Measurements from ENCODE around the gene ARHGAP29.
"Not testable (repeated sequence)": the region's sequence is repeated elsewhere in the genome, so short reads cannot be mapped to it uniquely, and the experiment has no call there.

ARHGAP29 gene

GRCh38 chr1:94169126-94169525 lies 68.3 kb downstream of the ARHGAP29 start:
- no peak for DNase-seq

GRCh38 chr1:94165843-94166242 lies 71.5 kb downstream of the ARHGAP29 start:
- no peak for DNase-seq

- DNase-seq, result not testable (repeated sequence)
These were observed 72.5 kb downstream of the ARHGAP29 start for GRCh38 chr1:94164885-94165284.

- not testable (repeated sequence) for DNase-seq
These were observed 73.3 kb downstream of the ARHGAP29 start for GRCh38 chr1:94164121-94164520.

GRCh38 chr1:94163249-94163648 lies 74.1 kb downstream of the ARHGAP29 start:
- not testable (repeated sequence) for DNase-seq

GRCh38 chr1:94160811-94161210 lies 76.6 kb downstream of the ARHGAP29 start:
- no peak for DNase-seq

GRCh38 chr1:94156096-94156625 lies 81.2 kb downstream of the ARHGAP29 start:
- DNase-seq, result no peak

GRCh38 chr1:94154989-94155388 lies 82.4 kb downstream of the ARHGAP29 start:
- DNase-seq, result no peak

GRCh38 chr1:94153133-94153532 lies 84.3 kb downstream of the ARHGAP29 start:
- DNase-seq, result no peak

- not testable (repeated sequence) for DNase-seq
These were observed 88.2 kb downstream of the ARHGAP29 start for GRCh38 chr1:94149166-94149565.

- no peak for DNase-seq
These were observed 91.1 kb downstream of the ARHGAP29 start for GRCh38 chr1:94146273-94146672.

GRCh38 chr1:94144836-94145235 lies 92.5 kb downstream of the ARHGAP29 start:
- DNase-seq, result no peak

GRCh38 chr1:94143809-94144176 lies 93.6 kb downstream of the ARHGAP29 start:
- no peak for DNase-seq

GRCh38 chr1:94143173-94143808 lies 94.1 kb downstream of the ARHGAP29 start:
- no peak for DNase-seq

- no peak for DNase-seq
These were observed 94.8 kb downstream of the ARHGAP29 start for GRCh38 chr1:94142583-94142982.

- no peak for DNase-seq
These were observed 95.4 kb downstream of the ARHGAP29 start for GRCh38 chr1:94142022-94142421.

GRCh38 chr1:94132111-94132510 lies 105.3 kb downstream of the ARHGAP29 start:
- DNase-seq, result no peak

GRCh38 chr1:94130851-94131595 lies 106.4 kb downstream of the ARHGAP29 start:
- no peak for DNase-seq

GRCh38 chr1:94126651-94127050 lies 110.7 kb downstream of the ARHGAP29 start:
- DNase-seq, result no peak

GRCh38 chr1:94125551-94126514 lies 111.6 kb downstream of the ARHGAP29 start:
- DNase-seq, result no peak

- no peak for DNase-seq
These were observed 112.8 kb downstream of the ARHGAP29 start for GRCh38 chr1:94124538-94124937.

- DNase-seq, result no peak
These were observed 115.0 kb downstream of the ARHGAP29 start for GRCh38 chr1:94122201-94122970.
